GM21423 (cell line): Measurements from ENCODE around the gene ABLIM2.

Experiments
- ATAC-seq: cut with Tn5 transposase; IDR thresholded peaks from one replicate; pipeline ENCODE4 v1.9.1; 2021; ENCODE audit warnings: mild to moderate bottlenecking, moderate library complexity; ENCODE audit not compliant: unreplicated experiment

The ABLIM2 gene

GRCh38 chr4:8194306-8195242 is 36.0 kb upstream of the ABLIM2 start:
- ATAC-seq: no peak

- ATAC-seq: peak; percentile 83
Measured at GRCh38 chr4:8192748-8193738, 34.4 kb upstream of the ABLIM2 start.

- ATAC-seq: peak; percentile 41
Measured at GRCh38 chr4:8191136-8191747, 32.6 kb upstream of the ABLIM2 start.

- ATAC-seq: no peak
Measured at GRCh38 chr4:8189551-8190466, 31.2 kb upstream of the ABLIM2 start.

GRCh38 chr4:8188743-8189550 is 30.3 kb upstream of the ABLIM2 start:
- no peak for ATAC-seq

- no peak for ATAC-seq
Measured at GRCh38 chr4:8188085-8188484, 29.5 kb upstream of the ABLIM2 start.

- no peak for ATAC-seq
Measured at GRCh38 chr4:8185930-8186329, 27.3 kb upstream of the ABLIM2 start.

- no peak for ATAC-seq
Measured at GRCh38 chr4:8185295-8185694, 26.7 kb upstream of the ABLIM2 start.

GRCh38 chr4:8184061-8184460 is 25.4 kb upstream of the ABLIM2 start:
- no peak for ATAC-seq

- ATAC-seq: no peak
Measured at GRCh38 chr4:8182858-8183725, 24.5 kb upstream of the ABLIM2 start.

GRCh38 chr4:8182294-8182693 is 23.7 kb upstream of the ABLIM2 start:
- no peak for ATAC-seq

GRCh38 chr4:8181844-8182243 is 23.2 kb upstream of the ABLIM2 start:
- ATAC-seq: no peak

- no peak for ATAC-seq
Measured at GRCh38 chr4:8181119-8181518, 22.5 kb upstream of the ABLIM2 start.

- ATAC-seq: no peak
Measured at GRCh38 chr4:8180310-8181093, 21.9 kb upstream of the ABLIM2 start.

- ATAC-seq: no peak
Measured at GRCh38 chr4:8179771-8180170, 21.2 kb upstream of the ABLIM2 start.

- ATAC-seq: no peak
Measured at GRCh38 chr4:8179074-8179473, 20.5 kb upstream of the ABLIM2 start.

GRCh38 chr4:8177956-8178355 is 19.3 kb upstream of the ABLIM2 start:
- no peak for ATAC-seq
